HT1080 (cell line): ENCODE results near the gene PDE5A. TPM values are rescaled to one million over a fixed set of nuclear protein-coding genes. Genes with fewer than 3 reads are reported as not detected.
A peak's percentile ranks its signal among the peaks of the same experiment; 100 is the strongest.

Experiments
- DNase-seq: peaks from one replicate; pipeline ENCODE4 v3.0.0-alpha.2; 2015; ENCODE audit warnings: low read depth
- total RNA-seq: library from RNA; depleted of rRNA; stranded (reverse); fragments of >200 nt; shearing (Covaris generic); gene quantifications from 2 replicates; pipeline ENCODE4 v1.2.3, GENCODE V29; 2014

Gene PDE5A
- total RNA-seq, 1 experiment from 2014 or later, result 1.4 TPM

DNA sequence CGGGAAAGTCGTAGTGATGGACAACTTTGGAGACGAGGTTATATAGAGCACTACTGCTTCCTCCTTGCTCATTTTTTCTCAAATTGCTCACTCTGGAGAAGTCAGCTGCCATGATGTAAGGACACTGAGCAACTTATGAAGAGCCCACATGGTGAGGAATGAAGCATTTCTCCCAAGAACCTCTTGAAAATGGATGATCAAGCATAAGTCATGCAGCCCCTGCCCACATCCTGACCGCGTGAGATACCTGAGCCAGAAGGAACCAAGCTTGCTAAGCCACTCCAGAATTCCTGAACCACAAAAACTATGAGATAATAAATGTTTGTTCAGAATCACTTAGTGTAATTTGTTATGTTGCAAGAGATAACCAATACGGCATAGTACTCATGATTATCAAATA lies 42.8 kb downstream of the PDE5A start:
- peak; percentile 75 for DNase-seq

DNA sequence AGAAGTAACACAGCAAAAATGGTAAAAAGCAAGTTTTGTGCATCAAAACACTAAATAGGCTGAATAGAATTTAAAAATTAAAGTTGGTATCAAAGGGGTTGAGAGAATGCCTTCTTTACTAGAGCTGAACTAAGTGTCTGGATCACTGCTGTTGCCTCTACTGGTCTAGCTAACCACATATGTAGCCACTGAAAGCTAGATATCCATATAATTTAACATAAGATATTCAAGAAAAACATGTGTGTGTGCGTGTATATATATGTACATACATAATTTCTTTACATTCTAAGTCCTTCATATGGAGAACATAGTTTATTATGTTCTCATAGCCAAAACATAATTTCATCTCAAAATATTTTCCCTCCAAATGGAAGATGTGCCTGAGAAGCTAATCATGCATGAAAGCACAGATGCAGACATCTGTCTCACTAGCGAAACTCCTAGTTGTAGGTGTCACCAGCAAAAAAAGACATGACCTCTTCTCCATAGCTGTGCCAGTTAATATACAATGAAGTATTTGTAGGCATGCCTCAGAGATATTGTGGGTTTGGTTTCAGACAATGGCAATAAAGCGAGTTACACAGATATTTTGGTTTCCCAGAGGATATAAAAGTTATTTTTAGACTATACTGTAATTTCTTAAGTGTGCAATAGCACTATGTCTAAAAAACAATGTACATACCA lies 47.3 kb downstream of the PDE5A start:
- no peak for DNase-seq

DNA sequence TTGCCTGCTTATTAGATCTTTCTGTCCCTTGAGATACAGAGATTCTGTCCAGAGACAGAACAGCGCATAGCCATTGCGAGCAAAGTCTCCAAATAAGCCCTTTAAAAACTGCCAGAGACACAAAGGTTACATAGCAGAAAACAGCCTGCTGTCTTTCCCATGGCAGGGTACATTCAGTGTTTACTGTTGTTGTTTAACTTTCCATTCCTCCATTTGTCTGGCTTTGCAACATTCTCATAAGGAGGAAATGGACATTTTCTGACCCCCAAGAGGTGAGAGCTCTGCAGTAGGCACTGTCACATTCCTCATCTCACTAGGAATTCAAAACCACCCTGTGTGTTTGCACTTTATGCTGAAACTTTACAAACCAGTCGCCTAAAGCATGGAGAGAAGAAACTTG lies 48.3 kb downstream of the PDE5A start:
- DNase-seq, result no peak

DNA sequence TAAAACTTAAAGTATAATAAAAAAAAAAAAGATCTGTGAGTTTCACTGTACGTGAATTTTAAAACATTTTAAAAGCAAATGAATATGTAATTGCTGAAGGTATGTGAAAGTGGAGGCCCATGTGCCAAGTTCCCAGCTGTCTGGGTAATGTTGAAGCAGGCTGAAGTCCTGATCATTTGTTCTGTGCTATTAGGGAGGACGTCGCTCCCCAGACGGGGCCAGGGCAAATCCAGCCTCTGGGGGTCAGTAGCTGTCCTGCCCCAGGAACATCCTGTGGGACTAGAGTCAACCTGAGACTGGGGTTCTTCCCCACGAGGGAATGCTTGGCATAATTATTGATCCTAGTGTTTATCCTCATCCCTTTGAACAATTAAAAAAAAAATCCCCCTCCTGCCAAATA lies 48.8 kb downstream of the PDE5A start:
- DNase-seq, result no peak

DNA sequence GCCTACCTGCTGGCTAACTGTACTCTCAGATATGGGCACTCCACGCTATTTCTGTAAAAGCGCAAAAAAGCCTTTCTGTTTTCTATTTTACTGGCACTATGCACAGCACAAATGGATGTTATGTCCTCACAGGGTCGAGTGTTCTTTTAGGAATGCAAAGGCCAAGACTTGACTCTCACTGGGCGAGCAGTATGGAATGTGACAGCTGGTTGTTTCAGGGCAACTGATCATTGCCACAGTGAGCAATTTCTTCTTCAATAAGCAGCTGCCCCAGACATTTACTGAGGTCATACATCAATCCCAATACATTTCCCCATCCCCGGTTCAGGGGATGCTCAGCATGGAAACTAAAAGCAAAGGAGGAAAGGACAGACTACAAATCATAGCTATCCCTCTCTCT lies 58.2 kb downstream of the PDE5A start:
- DNase-seq, result no peak

DNA sequence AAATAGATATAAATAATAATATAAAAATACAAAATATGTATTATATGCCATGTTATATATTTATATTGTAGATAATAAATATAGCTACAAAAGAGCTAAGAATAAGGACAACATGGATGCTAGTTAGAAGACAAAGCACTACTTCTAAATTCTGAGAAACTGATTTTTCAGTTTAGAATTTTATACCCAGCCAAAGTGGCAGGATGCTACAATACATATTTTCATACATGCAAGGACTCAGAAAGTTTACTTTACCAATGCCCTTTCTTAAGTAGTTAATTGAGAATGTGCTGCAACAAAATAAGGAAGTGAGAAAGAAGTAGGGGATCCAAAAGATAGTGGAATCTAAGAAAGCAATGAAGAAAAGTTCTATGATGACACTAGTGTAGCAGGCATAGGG lies 64.5 kb downstream of the PDE5A start:
- no peak for DNase-seq

DNA sequence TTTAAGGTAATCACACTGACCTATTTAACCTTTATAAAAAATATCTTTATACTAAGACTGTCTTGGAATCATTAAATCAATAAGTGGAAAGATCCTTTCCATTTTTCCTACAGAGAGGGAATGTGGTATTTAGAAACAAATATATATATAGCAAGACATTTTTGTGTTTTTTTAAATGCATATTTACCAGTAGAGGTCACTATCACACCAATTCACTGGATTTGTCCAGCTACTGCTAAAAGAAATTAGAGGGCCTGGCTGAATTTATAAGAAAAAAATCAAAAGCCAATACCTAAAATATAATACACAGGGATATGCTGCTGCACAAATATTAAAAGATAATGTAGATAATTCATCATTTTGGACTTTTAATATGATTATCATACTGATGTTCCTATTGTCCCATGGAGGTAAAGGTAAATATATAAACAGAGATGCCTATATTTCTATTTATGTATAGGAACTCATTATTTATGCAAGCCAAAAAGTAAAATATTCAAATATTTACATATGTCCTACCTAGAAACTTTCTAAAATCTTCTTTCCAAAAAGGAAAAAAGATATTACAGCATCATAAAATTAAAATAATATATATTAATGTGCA lies 69.5 kb downstream of the PDE5A start:
- peak; percentile 54 for DNase-seq

DNA sequence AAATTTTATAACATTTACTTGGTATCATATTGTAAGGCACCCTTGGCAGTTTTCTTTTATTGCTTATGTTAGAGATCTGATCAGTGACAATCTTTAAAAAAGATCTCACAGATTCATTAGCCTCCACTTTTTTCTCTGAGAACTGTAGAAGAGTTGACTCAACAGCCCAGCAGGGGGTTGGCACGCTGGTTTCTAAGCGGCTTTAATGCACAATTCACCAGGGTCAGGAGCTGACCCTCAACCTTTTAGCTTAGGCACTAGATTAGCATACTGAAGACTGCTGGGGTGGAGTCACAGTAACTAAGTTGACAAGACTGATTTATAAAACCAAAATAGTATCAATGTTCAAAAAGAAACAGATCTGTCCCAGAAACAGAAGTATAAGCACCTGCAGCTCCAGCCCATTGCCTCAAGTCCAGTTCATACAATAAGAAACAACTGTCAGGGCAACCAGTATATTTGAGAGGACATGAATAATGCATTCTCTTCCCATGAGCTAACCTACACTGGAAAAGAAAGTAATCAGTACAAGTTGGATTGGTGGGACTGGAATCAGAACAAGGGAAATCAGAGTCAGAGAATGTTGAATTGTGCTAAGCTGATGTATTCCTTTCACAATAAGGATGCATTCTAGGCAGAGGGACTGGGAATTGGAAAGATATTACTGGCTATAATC lies 77.6 kb downstream of the PDE5A start:
- DNase-seq, result peak; percentile 41

DNA sequence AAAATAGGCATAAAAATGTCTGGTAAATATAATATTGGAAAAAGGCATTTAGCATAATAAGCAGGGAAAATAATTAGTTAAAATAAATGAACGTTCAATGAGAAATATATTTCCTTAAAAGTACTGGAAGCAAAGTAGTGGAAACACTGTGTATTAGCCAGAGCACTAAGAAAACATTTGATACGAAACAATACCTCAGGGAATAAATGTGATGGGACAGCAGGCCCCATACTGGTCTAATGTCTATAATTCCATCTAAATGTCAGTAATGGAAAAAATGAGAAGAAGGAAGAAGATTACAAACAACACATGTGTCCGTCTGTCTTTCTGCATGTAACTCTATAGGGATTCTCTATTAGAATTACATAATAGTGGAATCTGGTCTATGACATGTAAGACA lies 79.0 kb downstream of the PDE5A start:
- no peak for DNase-seq

DNA sequence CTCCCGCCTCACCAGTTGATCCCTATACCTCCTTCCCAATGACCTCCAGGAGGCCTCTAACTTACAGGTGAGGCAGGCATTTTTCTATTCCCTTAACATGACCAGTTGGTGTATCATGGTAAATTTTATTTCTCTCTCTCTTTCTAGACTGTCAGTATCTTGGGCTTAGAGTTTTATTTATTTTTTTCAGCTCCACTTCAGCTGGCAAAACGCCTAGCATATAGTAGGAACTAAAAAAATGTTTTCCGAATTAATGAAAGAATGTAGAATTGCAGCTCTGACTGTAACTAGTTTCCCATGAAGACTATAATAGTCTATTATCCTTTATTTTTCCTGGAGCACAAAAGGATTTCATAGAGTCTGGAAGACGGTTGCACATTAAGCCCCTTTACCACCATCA lies 84.8 kb downstream of the PDE5A start:
- no peak for DNase-seq

DNA sequence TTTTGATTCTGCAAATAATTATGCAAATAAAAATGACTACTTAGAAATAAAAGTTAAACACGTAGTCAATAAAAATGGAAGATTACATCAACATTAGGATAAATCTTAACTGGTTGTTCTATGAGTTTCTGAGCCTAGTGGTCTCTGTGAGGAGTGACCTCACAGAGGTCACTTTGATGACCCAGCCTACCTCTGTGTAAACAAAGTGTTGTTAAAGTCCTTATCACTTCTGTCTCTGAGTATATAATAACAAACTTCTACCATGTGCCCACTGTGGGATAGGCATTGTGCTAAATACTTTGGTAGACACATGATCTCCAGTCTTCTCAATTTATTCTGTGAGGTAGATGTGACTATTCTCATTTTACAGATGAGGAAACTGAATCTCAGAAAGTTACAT lies 85.4 kb downstream of the PDE5A start:
- no peak for DNase-seq

DNA sequence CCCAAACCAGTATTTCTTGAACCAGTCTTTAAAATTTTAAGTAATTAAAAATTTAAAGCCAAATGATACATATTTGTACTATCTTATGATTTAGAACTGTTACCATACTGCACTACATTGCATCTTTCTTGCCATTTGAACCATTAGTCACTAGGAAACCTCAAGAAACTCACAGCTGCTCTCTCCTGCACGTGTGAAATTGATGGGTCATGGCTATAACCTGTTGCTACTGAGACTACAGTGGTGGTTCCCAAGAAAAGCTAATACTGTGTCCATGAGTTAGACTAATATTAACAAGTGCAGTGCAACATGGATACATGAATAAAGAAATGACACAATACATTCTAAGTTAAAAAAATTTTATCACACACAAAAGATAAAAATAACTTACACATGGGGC lies 88.4 kb downstream of the PDE5A start:
- DNase-seq, result peak; percentile 6

DNA sequence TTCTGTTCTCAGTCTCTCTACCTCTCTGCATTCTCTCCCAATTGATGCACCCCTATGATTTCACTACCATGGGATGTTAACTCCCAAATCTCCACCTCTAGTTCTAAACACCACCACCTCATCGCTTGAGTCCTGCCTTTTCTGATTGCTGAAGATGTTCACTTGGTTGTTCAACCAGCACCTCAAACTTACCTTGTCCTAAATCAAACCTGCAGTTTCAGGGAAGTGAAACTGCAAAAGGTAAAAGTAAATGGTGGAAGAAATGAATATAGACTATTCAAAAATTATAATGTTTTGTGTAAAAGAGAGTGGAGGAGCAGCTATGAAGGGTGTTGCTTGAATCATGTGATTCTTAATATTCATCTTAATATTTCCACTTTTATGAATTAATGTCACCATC lies 91.0 kb downstream of the PDE5A start:
- DNase-seq, result no peak

DNA sequence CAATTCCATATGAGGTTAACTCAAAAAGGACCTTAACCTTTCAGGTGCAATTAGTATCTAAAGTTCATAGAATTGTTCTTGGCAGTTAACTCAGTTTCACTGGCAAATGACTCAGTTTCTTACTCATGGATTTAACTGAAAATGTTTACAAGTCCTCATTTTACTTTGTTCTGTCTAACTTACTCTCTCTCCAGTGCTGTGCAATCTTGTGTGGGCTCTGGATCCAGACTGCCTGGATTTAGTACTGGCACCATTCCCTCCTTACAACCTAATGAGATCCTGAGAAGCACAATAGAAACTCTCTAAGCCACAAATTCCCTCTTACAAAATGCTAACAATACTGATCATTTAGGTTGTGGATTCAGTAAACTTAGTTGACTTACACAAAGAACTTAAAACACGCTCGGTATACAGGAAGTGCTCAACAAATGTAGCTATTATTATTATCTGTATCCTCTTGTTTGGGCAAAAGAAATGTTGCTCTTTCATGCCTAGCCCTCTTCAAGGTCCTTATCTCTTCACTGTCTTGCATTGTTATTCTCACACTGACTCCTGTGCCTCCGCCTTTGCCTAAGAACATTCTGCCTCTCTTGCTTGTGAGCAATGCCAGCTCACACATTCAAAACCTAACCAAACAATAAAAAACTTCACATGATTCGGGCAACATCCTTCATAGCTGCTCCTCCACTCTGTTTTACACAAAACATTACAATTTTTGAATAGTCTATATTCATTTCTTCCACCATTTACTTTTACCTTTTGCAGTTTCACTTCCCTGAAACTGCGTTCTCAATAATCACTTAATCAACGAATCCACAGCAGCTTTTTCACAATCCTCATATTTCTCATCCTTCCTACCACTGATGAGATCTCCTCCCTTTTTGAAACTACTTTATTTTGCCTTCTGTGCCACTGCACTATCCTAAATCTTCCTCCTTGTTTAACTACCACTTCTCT lies 91.8 kb downstream of the PDE5A start:
- DNase-seq, result peak; percentile 5

DNA sequence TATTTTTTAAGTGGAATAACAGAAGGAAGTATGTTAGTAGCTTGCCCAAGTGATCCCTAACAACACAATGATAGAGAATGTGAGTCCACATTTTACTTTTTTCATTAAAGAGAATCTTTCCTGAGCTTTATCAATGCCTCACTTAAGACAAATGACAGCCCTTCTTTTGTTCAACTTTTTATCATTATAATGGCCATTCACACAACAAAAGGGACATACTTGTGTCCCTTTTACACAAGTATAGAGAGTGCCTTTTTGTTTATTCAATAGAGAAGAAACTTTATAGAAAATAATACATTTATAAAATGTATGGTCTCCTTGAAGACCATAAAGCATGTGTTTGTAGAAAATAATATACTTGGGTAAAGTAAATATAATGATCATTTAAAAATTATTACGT lies 96.3 kb downstream of the PDE5A start:
- no peak for DNase-seq

DNA sequence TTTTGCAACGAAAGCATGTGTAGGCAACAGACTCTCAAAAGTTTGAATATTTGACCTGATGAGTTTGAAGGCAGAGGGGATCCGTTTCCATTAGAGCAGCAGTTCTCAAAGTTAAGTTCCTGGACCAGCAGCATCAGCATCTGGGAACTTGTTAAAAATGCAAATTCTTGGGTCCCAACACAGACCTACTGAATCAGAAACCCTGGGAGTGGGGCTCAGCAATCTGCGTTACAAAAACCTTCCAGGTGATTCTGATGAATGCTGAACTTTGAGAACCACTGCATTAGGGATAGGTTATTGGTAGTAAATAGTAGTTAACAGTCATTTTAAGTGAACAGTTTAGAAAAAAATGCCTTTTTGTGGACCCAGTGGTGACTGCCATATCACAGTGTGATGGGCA lies 98.8 kb downstream of the PDE5A start:
- no peak for DNase-seq

DNA sequence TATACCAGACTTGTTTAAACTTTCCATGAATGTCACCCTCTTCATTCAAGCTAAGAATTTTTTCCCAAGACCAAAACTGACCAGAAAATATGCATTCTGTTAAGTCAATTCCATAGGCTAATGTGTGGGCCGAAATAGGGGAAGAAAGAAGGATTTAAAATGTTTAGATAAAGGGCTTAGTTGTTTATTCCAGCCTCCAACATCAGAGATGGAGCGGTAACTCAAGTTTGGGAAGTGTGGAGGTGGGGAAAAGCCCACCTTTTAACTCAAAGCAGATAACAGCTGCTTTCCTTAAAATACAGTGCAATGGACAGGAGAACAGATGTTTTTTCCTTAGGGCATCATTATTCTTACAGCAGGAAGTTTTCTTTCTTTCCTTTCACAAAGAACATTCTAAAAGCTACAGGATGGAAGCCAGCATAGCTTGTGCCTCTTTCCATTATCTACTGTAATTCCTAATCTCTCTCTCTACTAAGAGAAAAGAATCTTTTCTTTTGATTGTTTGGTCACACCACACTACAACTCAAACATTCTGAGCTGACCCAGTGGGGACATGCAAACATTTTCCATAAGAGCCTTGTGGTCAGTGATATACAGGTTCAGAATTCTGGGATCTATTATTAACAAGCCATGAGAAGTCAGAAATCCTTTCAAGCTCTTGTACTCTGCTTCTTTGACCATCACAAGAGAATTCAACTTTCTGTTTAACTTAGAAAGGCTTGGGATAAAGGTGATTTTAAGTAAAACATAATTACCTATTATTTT lies 101.6 kb downstream of the PDE5A start:
- no peak for DNase-seq

DNA sequence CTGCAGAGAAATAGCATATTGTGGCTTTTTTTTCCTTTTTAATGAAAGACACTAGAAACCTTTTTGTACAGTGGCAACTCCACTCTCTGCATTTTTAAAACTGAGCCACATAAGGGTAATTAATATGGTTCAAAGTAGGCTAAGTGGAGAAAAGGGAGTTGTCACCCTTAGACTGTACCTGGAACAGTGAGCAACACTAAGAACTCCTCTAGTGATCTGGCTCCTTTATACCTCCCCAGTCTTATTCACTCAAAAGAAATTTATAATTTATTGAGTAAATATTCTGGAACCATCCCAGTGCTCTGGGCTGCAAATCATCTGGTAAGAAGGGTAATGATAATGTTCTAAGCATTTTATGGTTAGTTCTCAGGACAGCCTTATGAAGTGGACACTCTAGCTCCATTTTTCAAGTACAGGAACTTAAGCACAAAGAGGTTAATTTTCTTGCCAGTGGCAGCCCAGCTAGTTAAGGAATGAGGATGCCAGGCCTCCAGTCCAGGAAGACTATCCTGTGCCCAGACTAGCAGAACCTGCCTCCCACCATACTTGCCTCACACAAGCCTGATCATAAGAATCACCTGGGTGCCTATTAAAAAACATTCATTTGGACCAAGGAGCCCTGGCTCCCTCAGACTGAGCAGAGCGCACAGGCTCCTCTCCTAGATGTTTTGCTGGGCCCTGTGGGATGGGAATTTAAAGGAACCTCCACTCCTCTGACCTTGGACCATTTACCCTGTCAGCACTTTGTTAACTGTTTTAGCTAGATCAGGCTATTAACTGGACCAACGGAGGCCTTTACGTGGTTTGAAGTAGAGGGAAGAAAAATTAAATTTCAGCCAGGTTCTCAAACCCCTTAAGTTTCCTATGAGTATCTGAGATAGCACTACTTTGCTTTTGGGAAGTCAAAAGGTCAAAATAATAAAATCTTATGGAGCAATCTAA lies 102.6 kb downstream of the PDE5A start:
- no peak for DNase-seq

DNA sequence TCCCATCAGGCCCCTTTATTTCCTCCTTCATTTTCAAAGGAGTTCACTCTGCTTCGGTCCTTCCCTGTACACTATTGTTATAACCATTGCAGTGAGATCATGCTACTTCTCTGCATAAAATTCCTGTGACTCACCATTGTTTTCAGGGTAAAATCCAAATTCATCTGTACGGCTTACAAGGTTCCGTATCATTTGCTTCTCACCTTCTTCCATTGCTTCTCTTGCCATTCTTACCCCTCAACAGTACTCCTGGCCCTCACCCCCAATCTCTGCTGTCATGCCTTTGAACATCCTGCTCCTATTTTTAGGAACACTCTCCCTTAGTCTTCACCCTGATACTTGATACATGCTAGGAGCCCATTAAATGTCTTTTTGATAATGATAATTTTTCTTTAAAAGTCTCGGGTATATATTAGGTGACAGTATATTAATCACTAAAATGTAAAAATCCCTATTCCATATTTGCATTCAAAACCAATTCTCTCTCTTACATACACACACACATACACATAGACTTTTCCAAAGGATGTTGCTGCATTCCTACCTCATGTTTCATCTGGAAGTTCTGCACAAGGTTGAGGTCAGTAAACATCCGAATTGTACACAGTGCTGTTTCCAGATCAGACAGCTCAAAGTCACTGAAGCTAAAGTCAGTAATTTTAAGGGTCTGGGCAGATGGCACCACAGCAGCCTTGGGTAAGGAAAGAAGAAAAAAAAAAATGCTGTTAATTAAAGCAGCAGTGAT lies 103.4 kb downstream of the PDE5A start:
- peak; percentile 84 for DNase-seq
